22Rv1 (cell line): ENCODE data around the gene NEK11.

Experiments
- H3K27ac ChIP-seq: fragments of 450-650 bp; 2 replicates; pipeline ENCODE4 v1.5.1; 2017
- ZFX ChIP-seq: fragments of 450-650 bp; IDR thresholded peaks from 2 replicates; pipeline ENCODE4 v1.6.1; 2017; ENCODE audit warnings: antibody characterized with exemption, borderline replicate concordance
- TF ChIP-seq, protein P1 (sequence below): fragments of 450-650 bp; IDR thresholded peaks from 2 replicates; pipeline ENCODE4 v1.5.1; 2017; ENCODE audit warnings: mild to moderate bottlenecking

NEK11 gene

DNA sequence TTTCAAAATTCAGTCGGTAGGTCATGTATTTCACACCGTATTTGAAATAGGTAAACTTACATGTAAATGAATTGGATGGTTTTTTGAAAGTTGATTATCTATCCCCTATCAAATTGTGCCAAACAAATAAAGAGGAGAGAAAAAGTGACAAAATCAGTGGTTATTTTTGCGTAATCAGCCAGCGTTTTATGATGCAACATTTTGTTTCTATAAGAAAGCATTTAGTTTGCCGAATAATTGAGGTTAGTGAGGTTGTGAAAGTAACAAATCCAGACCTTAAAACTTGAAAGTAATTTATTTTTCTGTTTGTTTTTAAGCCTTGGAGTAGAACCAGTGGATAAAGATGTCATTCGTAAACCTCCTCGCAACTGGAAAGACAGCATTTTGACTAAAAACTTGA, 29.4 kb upstream of the NEK11 start:
- no peak overlapping the region for H3K27ac ChIP-seq

DNA sequence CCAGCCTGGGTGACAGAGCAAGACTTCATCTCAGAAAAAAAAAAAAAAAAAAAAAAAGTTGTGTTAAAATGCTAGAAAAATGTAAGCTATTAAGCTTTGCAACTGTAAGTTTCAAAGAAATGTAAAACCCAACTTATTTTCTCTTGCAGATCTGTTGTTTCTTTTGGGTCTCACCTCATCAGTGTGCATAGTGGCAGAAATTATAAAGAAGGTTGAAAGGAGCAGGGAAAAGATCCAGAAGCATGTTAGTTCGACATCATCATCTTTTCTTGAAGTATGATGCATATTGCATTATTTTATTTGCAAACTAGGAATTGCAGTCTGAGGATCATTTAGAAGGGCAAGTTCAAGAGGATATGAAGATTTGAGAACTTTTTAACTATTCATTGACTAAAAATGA, 25.6 kb upstream of the NEK11 start:
- no peak for TF ChIP-seq ZFX
- TF ChIP-seq, protein P1, sequence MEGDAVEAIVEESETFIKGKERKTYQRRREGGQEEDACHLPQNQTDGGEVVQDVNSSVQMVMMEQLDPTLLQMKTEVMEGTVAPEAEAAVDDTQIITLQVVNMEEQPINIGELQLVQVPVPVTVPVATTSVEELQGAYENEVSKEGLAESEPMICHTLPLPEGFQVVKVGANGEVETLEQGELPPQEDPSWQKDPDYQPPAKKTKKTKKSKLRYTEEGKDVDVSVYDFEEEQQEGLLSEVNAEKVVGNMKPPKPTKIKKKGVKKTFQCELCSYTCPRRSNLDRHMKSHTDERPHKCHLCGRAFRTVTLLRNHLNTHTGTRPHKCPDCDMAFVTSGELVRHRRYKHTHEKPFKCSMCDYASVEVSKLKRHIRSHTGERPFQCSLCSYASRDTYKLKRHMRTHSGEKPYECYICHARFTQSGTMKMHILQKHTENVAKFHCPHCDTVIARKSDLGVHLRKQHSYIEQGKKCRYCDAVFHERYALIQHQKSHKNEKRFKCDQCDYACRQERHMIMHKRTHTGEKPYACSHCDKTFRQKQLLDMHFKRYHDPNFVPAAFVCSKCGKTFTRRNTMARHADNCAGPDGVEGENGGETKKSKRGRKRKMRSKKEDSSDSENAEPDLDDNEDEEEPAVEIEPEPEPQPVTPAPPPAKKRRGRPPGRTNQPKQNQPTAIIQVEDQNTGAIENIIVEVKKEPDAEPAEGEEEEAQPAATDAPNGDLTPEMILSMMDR: no peak
- H3K27ac ChIP-seq: no peak overlapping the region

More for the DNA sequence above, 29.4 kb upstream of the NEK11 start:
- no peak for TF ChIP-seq ZFX
- TF ChIP-seq, protein P1: no peak

DNA sequence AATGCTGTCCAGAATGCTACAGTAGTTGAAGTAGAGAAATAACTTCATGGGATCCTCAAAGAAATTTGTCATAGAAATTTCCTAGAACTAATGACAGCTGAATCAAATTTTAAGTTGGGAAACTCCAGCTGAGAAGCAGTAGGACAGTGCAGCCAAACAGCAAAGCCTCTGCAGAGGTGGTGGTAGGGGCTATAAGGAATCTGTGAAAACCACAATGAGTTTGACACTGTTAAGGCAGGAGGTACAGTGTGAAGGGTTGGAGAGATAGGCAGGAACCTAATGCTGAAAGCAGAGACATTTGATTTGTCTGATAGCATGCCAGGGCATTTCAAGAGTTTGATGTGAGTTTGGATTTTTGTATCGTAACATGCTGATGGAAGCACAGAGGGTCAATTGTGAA, 22.1 kb upstream of the NEK11 start:
- no peak overlapping the region for H3K27ac ChIP-seq
- TF ChIP-seq ZFX: no peak
- TF ChIP-seq, protein P1: no peak

DNA sequence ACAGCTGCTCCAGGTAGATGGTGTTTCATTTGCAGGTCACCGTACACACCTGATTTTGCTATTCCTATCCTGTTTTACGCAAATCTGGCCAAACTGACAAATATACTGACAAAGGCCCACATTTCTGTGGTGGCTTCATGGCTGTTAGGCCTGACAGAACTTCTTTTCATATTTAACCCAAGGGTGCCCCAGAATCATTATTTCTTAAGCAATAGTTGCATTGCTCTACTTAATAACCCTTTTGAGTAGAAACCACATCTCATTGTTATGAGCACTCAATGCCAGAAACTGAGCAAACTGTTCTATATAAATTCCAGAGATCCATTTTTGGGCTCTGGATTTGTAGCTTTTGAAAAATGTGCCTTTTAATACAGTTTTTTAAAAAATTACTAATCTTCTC, 19.4 kb upstream of the NEK11 start:
- no peak overlapping the region for H3K27ac ChIP-seq
- TF ChIP-seq, protein P1: no peak
- no peak for TF ChIP-seq ZFX

DNA sequence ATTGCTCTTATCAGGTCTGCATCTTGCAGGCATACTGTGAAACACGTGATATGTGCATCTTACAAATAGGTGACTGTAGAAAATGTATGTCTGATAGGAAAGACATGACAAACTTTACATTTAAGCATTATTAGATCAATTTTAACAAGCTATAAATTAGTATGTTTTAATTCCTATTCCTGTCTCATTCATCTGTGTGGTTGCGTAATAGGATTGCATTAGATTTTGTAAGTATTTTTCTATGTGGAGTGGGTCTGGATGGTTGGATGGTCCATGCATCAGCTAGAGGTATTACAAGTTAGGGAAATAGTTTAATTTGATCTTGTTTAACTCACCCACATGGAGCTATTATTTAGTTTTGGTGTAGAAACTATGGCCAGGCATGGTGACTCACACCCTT, 18.9 kb upstream of the NEK11 start:
- H3K27ac ChIP-seq: no peak overlapping the region
- TF ChIP-seq ZFX: no peak
- TF ChIP-seq, protein P1: no peak

DNA sequence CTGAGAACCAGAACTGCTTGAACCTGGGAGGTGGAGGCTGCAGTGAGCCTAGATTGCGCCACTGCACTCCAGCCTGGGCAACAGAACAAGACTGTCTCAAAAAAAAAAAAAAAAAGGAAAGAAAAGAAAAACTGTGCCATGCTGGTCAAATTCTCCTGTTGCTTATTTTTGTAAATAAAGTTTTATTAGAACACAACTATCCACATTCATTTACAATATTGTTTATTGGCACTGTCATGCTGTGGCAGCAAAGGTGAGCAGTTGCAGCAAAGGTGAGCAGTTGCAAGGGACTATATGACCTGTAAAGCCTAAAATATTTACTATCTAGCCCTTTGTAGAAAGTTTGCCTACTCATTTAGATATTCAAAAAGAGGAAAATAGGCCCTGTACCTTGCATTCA, 18.4 kb upstream of the NEK11 start:
- TF ChIP-seq, protein P1: no peak
- no peak for TF ChIP-seq ZFX
- H3K27ac ChIP-seq: no peak overlapping the region

DNA sequence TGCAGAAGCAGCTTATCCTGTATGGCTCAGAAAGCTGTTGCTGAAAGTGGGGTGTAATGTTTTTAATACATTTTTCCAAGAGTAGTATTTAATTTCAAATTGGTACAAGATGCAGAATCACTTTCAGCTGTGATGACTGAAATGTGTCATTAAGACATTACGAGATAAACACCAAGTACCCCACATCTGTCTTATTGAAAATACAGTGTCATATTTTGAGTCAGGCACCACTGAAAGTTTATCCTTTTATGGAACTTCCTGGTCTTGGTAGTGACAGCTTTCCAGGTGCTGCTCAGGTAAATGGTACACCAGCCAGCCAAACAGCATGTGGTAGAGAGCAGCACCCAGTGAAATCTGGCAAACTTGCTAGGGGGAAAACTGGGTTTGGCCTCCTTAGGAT, 17.0 kb upstream of the NEK11 start:
- H3K27ac ChIP-seq: no peak overlapping the region
- TF ChIP-seq ZFX: no peak
- TF ChIP-seq, protein P1: no peak
